Fibroblast of villous mesenchyme (primary cell): ENCODE results near the gene PRKD1. TPM values are rescaled to one million over a fixed set of nuclear protein-coding genes. Genes with fewer than 3 reads are reported as not detected.

Experiments used
- DNase-seq: peaks from one replicate; pipeline ENCODE4 v3.0.0-alpha.2; 2010; ENCODE audit warnings: low read depth
- H3K4me3 ChIP-seq: 2 replicates; pipeline ENCODE4 v1.5.1; 2011; ENCODE audit warnings: low read depth, mild to moderate bottlenecking, low read length
- CTCF ChIP-seq: IDR thresholded peaks from 2 replicates; pipeline ENCODE4 v1.5.1; 2012; ENCODE audit warnings: low read depth, mild to moderate bottlenecking, low read length; ENCODE audit not compliant: insufficient read depth
- total RNA-seq: library from RNA; depleted of rRNA; stranded (reverse); fragments of >200 nt; gene quantifications from 2 replicates; pipeline ENCODE4 v1.2.3, GENCODE V29; 2012

The PRKD1 gene
- total RNA-seq, 1 donor, result 13.8 TPM

GRCh38 chr14:29906256-29906870 is 21.3 kb downstream of the PRKD1 start:
- no peak for TF ChIP-seq CTCF
- peak; percentile 17 for DNase-seq
- H3K4me3 ChIP-seq, result no peak overlapping the region

- H3K4me3 ChIP-seq, result no peak overlapping the region
- no peak for TF ChIP-seq CTCF
- DNase-seq, result no peak
Observed at GRCh38 chr14:29905543-29905942, 22.1 kb downstream of the PRKD1 start.

GRCh38 chr14:29900609-29901350 is 26.9 kb downstream of the PRKD1 start:
- TF ChIP-seq CTCF, result no peak
- no peak overlapping the region for H3K4me3 ChIP-seq
- DNase-seq, result no peak

- no peak overlapping the region for H3K4me3 ChIP-seq
- DNase-seq, result no peak
- TF ChIP-seq CTCF, result no peak
Observed at GRCh38 chr14:29898470-29898869, 29.2 kb downstream of the PRKD1 start.

GRCh38 chr14:29897181-29897580 is 30.5 kb downstream of the PRKD1 start:
- DNase-seq, result no peak
- no peak for TF ChIP-seq CTCF
- H3K4me3 ChIP-seq, result no peak overlapping the region

GRCh38 chr14:29896354-29896821 is 31.3 kb downstream of the PRKD1 start:
- no peak for DNase-seq
- H3K4me3 ChIP-seq, result no peak overlapping the region
- TF ChIP-seq CTCF, result no peak
